ENCODE measurements around the gene APLF.
"Not testable (repeated sequence)": the region's sequence is repeated elsewhere in the genome, so short reads cannot be mapped to it uniquely, and the experiment has no call there.

- TF ChIP-seq YY1 (IDR thresholded peaks at IDR 0.05; ENCODE audit: insufficient read depth, insufficient read length); SUZ12 (IDR thresholded peaks at IDR 0.05; ENCODE audit: extremely low read depth, insufficient read depth, insufficient read length): not testable (repeated sequence)
These were observed 59.6 kb downstream of the APLF start for GRCh38 chr2:68526943-68527342.
